Large intestine (tissue), 3 donors: ENCODE measurements around the gene SLC10A3. TPM values are rescaled to one million over a fixed set of nuclear protein-coding genes. Genes with fewer than 3 reads are reported as not detected.
A peak's percentile ranks its signal among the peaks of the same experiment; 100 is the strongest.

ENCODE experiments used
- DNase-seq, 2 donors: peaks; one replicate each; pipeline versions ENCODE4 v3.0.0 to v3.0.0-alpha.2; 2013
- H3K27ac ChIP-seq: one replicate; pipeline ENCODE4 v1.5.1; 2013; ENCODE audit warnings: low read length
- H3K27me3 ChIP-seq: 2 replicates; pipeline ENCODE4 v1.6.1; 2013; ENCODE audit warnings: low read length; ENCODE audit not compliant: control insufficient read depth, insufficient read depth
- H3K36me3 ChIP-seq: 2 replicates; pipeline ENCODE4 v1.6.1; 2013; ENCODE audit warnings: low read length; ENCODE audit not compliant: control insufficient read depth, insufficient read depth
- H3K4me1 ChIP-seq: one replicate; pipeline ENCODE4 v1.6.1; 2013; ENCODE audit warnings: low read length; ENCODE audit not compliant: control insufficient read depth, insufficient read depth
- H3K4me3 ChIP-seq: one replicate; pipeline ENCODE4 v1.5.1; 2013; ENCODE audit warnings: low read length
- H3K9me3 ChIP-seq: one replicate; pipeline ENCODE4 v1.6.1; 2013; ENCODE audit warnings: mild to moderate bottlenecking, low read depth, low read length, moderate library complexity; ENCODE audit not compliant: control insufficient read depth
- WGBS: methylation state at CpG from one replicate; pipeline ENCODE4 v1.1.5; 2013; ENCODE audit warnings: low lambda C conversion rate; ENCODE audit not compliant: insufficient coverage; 5-methylcytosine and 5-hydroxymethylcytosine counted together
- polyA plus RNA-seq: library from polyadenylated mRNA; unstranded; fragments of 120-200 nt; gene quantifications from one replicate; pipeline ENCODE4 v1.2.1, GENCODE V29; 2013

SLC10A3 gene
- polyA plus RNA-seq, 1 donor: 21.1 TPM

DNA sequence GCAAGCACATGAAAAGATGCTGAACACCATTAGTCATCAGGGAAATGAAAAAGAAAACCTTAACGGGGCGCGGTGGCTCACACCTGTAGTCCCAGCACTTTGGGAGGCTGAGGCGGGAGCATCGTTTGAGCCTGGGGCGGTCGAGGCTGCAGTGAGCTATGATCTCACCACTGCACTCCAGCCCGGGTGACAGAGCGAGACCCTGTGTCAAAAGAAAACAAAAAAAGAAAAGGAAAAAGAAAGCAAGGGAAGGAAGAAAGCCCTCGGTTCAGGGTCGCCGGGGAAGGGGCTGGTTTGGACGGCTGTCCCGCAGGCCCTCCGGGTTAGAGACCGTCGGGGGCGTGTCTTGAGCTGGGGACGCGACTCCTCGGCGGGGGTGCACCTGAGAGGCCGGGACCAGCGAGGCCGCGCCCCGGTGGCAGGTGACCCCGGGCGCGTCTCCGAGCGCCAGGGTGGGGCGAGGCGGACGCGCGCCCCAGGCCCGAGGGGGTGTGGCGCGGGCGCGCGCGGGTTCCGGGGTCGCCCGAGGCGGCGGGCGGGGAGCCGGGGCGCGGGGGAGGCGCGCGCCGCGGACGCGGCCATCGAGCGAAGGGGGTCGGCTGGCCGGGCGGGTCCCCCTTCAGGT lies 32.8 kb downstream of the SLC10A3 start:
- Histone ChIP-seq H3K4me1 (peaks cover 2% of the 10 kb centered on the region), H3K9me3 (no peaks in the 10 kb centered on the region), H3K27ac (peak overlapping the region; percentile 32), H3K27me3 (no peaks in the 10 kb centered on the region), H3K36me3 (peaks cover 14% of the 10 kb centered on the region), H3K4me3 (peak overlapping the region; percentile 42)
- DNase-seq: peak; percentile 68 to 77
- no CpG with 5 or more reads among the region's 65 CpGs for WGBS

DNA sequence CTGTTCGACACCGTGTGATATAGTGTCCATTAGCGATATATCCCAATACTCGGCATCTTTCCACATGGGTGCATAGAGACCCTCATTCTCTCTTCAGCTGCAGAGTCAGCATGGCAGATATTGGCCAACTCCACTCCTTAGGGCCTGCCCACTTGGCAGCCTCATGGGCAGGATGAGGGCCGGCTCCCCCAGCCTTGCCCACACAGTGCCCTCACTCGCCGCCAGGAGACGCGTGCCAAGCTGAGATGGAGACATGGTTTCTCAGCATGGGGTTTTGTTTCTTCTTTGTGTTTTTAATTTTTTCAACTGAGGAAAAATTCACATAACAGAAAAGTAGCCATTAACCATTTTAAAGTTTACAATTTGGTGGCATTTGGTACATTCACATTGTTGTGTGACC lies 37.6 kb downstream of the SLC10A3 start:
- Histone ChIP-seq H3K27me3 (no peaks in the 10 kb centered on the region), H3K27ac (no peak overlapping the region), H3K36me3 (peaks cover 22% of the 10 kb centered on the region), H3K4me3 (no peak overlapping the region), H3K4me1 (no peaks in the 10 kb centered on the region), H3K9me3 (no peaks in the 10 kb centered on the region)
- no peak for DNase-seq
- WGBS: no CpG with 5 or more reads among the region's 9 CpGs

DNA sequence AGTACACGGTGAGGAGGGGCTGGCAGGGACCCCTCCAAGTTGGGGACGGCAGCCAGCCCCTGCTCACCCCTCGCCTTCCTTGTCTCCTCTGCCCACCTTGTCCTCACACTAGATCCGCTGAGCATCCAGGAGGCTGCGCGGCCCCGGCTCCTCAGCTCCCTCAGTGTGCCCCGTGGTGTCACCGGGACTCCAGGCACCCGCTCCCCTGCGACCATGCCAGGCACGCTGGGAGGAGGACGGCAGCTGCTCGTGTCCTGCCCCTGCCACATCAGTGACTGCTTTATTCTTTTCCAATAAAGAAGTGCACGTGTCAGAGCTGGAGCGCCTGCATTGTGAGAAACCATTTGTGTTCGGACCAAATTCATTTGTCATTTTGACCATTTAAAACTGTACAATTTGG lies 40.1 kb downstream of the SLC10A3 start:
- no peaks in the 10 kb centered on the region for H3K27me3 ChIP-seq
- WGBS: no CpG with 5 or more reads among the region's 17 CpGs
- H3K36me3 ChIP-seq: peaks cover 28% of the 10 kb centered on the region
- no peaks in the 10 kb centered on the region for H3K9me3 ChIP-seq
- H3K4me1 ChIP-seq: no peaks in the 10 kb centered on the region
- no peak for DNase-seq
- no peak overlapping the region for H3K4me3 ChIP-seq
- no peak overlapping the region for H3K27ac ChIP-seq

- DNase-seq: no peak
- H3K4me1 ChIP-seq: no peaks in the 10 kb centered on the region
- H3K27ac ChIP-seq: no peak overlapping the region
- no CpG with 5 or more reads among the region's 18 CpGs for WGBS
- no peak overlapping the region for H3K4me3 ChIP-seq
- H3K27me3 ChIP-seq: no peaks in the 10 kb centered on the region
- H3K9me3 ChIP-seq: no peaks in the 10 kb centered on the region
- H3K36me3 ChIP-seq: peaks cover 28% of the 10 kb centered on the region
Observed at GRCh38 chrX:154449618-154450017, 40.8 kb downstream of the SLC10A3 start.

DNA sequence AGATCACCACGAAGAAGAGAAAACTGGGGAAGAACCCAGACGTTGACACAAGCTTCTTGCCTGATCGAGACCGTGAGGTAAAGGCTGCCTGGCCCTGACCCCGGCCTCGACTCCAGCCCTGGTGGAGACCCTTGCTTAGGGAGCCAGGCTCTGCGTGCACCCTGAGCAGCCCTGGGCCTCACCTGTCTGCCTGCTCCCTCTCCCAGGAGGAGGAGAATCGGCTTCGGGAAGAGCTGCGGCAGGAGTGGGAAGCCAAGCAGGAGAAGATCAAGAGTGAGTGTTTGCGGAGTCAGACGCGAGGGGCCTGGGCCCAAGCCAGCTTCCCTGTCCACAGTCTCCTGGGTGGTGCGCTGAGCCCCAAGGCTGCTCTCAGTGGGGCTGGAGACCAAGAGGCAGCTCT lies 41.9 kb downstream of the SLC10A3 start:
- Histone ChIP-seq H3K27ac (no peak overlapping the region), H3K9me3 (no peaks in the 10 kb centered on the region), H3K4me3 (no peak overlapping the region), H3K27me3 (no peaks in the 10 kb centered on the region), H3K4me1 (peaks cover 3% of the 10 kb centered on the region), H3K36me3 (peaks cover 28% of the 10 kb centered on the region)
- DNase-seq: no peak
- WGBS: no CpG with 5 or more reads among the region's 14 CpGs

GRCh38 chrX:154446430-154446829 lies 44.0 kb downstream of the SLC10A3 start:
- no peaks in the 10 kb centered on the region for H3K27me3 ChIP-seq
- H3K4me3 ChIP-seq: no peak overlapping the region
- no peak for DNase-seq
- no peak overlapping the region for H3K27ac ChIP-seq
- H3K4me1 ChIP-seq: peaks cover 4% of the 10 kb centered on the region
- peaks cover 41% of the 10 kb centered on the region for H3K36me3 ChIP-seq
- WGBS: no CpG with 5 or more reads among the region's 12 CpGs
- H3K9me3 ChIP-seq: no peaks in the 10 kb centered on the region

DNA sequence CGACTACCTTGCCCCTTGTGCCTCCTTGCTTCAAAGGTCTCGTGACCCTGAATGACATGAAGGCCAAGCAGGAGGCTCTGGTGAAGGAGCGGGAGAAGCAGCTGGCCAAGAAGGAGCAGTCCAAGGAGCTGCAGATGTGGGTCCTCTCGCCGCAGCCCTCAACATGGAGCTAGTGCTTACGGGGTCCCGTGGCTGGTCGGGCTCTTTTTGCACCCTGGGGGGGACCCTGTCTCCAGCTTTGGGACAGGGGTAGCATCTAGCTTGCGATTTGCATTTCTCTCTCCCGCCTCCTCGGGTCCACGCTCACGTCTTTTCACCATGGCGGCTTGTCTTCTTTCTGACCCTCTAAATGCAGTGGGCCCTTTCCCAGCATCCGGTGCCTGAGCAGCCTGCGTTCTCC lies 44.7 kb downstream of the SLC10A3 start:
- Histone ChIP-seq H3K36me3 (peaks cover 42% of the 10 kb centered on the region), H3K27me3 (no peaks in the 10 kb centered on the region), H3K4me3 (no peak overlapping the region), H3K4me1 (peaks cover 4% of the 10 kb centered on the region), H3K27ac (no peak overlapping the region), H3K9me3 (no peaks in the 10 kb centered on the region)
- WGBS: no CpG with 5 or more reads among the region's 16 CpGs
- no peak for DNase-seq

DNA sequence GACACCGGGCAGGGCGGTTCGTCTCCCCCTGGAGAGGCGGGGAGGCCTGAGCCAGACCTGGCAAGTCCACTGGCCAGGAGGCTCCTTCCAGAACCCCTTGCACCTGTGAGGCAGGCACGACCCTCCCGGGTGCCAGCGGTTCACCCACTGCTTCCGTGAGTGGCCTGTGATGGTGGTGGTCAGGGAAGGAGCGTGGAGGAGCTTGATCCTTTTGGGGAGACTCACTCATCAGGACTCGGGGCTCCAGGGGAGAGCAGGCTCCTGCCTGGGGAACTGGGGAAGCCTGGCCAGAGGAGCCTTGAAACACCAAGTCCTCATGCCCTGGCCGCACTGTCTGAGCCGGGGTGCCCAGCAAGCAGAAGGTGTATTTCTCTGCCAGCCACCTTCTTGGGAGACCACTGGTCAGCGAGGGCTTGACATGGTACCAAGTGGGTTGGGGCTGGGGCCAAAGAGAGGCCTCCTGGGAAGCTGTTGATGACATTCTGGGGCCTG lies 45.6 kb downstream of the SLC10A3 start:
- peaks cover 44% of the 10 kb centered on the region for H3K36me3 ChIP-seq
- no peaks in the 10 kb centered on the region for H3K27me3 ChIP-seq
- H3K4me1 ChIP-seq: peaks cover 4% of the 10 kb centered on the region
- WGBS: no CpG with 5 or more reads among the region's 13 CpGs
- peak overlapping the region; percentile 53 for H3K27ac ChIP-seq
- no peak for DNase-seq
- H3K4me3 ChIP-seq: peak overlapping the region; percentile 62
- H3K9me3 ChIP-seq: no peaks in the 10 kb centered on the region

DNA sequence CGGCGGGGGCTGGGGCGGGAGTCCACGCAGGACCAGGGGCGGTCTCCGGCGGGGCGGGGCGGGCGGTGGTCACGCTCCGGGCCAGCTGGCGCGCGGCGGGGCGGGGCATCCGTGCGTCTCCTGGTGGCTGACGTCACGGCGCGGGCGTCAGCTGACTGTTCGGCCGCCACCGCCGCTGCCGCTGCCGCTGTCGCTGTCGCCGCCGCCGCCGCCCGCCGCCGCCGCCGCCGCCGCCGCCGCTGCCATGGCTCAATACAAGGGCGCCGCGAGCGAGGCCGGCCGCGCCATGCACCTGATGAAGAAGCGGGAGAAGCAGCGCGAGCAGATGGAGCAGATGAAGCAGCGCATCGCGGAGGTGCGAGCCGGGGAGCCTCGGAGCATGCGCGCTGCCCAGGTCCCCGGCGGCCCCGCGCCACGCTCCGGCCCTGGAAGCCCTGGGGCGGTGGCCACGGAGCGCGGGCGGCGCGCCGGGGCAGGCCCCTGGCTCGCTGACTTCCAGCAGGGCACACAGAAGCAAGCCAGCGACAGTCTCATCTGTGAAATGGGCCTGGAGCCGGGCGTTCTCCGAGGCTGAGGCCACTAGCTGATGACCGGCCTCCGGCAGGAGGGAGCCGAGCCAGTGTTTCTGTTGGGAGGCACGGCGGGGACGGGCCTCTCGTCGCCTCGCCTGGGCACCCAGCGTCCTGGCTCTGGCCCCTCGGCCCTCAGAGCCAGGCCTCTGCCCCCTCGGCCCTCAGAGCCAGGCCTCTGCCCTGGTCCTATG lies 46.3 kb downstream of the SLC10A3 start, which contains the start of gene FAM50A:
Gene FAM50A (plus strand): TSS at position 150 of the 763 bp plus-strand sequence. CDS start 95 bp downstream, at position 245.
- Histone ChIP-seq H3K27me3 (no peaks in the 10 kb centered on the region), H3K27ac (peak within 1 kb of the TSS; percentile 70), H3K4me3 (peak within 1 kb of the TSS; percentile 62), H3K36me3 (peaks cover 42% of the 10 kb centered on the region), H3K4me1 (peaks cover 4% of the 10 kb centered on the region), H3K9me3 (no peaks in the 10 kb centered on the region)
- DNase-seq: peak; percentile 59 to 79
- WGBS: no CpG with 5 or more reads among the region's 94 CpGs

- no peaks in the 10 kb centered on the region for H3K9me3 ChIP-seq
- H3K27ac ChIP-seq: peak overlapping the region; percentile 70
- no peak for DNase-seq
- peaks cover 4% of the 10 kb centered on the region for H3K4me1 ChIP-seq
- peak overlapping the region; percentile 40 for H3K4me3 ChIP-seq
- peaks cover 42% of the 10 kb centered on the region for H3K36me3 ChIP-seq
- no peaks in the 10 kb centered on the region for H3K27me3 ChIP-seq
- WGBS: no CpG with 5 or more reads among the region's 10 CpGs
Observed at GRCh38 chrX:154443479-154443910, 46.9 kb downstream of the SLC10A3 start.
